Neural cell (in vitro differentiated cells): ENCODE data around the gene CD8B2. TPM values are rescaled to one million over a fixed set of nuclear protein-coding genes. Genes with fewer than 3 reads are reported as not detected.

Source experiments
- H2AFZ ChIP-seq: fragments of 200-600, 300-800 bp; sonication (generic), shearing (Covaris generic); 2 replicates; pipeline ENCODE4 v1.6.0; 2014; ENCODE audit warnings: low read depth, mild to moderate bottlenecking, antibody characterized with exemption, low read length, moderate library complexity
- H3F3A ChIP-seq: fragments of 200-600 bp; shearing (Covaris generic); 2 replicates; pipeline ENCODE4 v1.6.1; 2016; ENCODE audit warnings: mild to moderate bottlenecking, moderate library complexity, mixed read lengths, antibody characterized with exemption, low read length; ENCODE audit not compliant: insufficient read depth, poor library complexity, severe bottlenecking
- H3K27ac ChIP-seq: fragments of 200-600, 300-800 bp; sonication (generic), shearing (Covaris generic); 2 replicates; pipeline ENCODE4 v1.5.1; 2014; ENCODE audit warnings: mild to moderate bottlenecking, low read length, moderate library complexity
- H3K27me3 ChIP-seq: fragments of 300-800, 200-600 bp; sonication (generic), shearing (Covaris generic); 2 replicates; pipeline ENCODE4 v1.6.0; 2014; ENCODE audit warnings: mild to moderate bottlenecking, low read depth, low read length, moderate library complexity; ENCODE audit not compliant: insufficient read depth
- H3K36me3 ChIP-seq: fragments of 300-800, 200-600 bp; sonication (generic), shearing (Covaris generic); 2 replicates; pipeline ENCODE4 v1.5.1; 2014; ENCODE audit warnings: mild to moderate bottlenecking, antibody characterized with exemption, low read length, moderate library complexity; ENCODE audit not compliant: insufficient read depth
- H3K4me2 ChIP-seq: fragments of 300-800, 200-600 bp; sonication (generic), shearing (Covaris generic); 2 replicates; pipeline ENCODE4 v1.6.0; 2014; ENCODE audit warnings: mild to moderate bottlenecking, low read length
- H3K4me3 ChIP-seq: fragments of 300-800, 200-600 bp; sonication (generic), shearing (Covaris generic); 2 replicates; pipeline ENCODE4 v1.5.1; 2014; ENCODE audit warnings: mild to moderate bottlenecking, low read length, moderate library complexity
- H3K79me2 ChIP-seq: fragments of 200-600 bp; shearing (Covaris generic); replicated peaks from 2 replicates; pipeline ENCODE4 v1.6.0; 2014; ENCODE audit warnings: mild to moderate bottlenecking, low read length, moderate library complexity; ENCODE audit not compliant: insufficient read depth
- H3K9ac ChIP-seq: fragments of 300-800, 200-600 bp; sonication (generic), shearing (Covaris generic); 2 replicates; pipeline ENCODE4 v1.6.1; 2016; ENCODE audit warnings: mild to moderate bottlenecking, low read length, mixed read lengths
- H3K9me2 ChIP-seq: fragments of 200-600 bp; shearing (Covaris generic); 2 replicates; pipeline ENCODE4 v1.6.1; 2016; ENCODE audit warnings: mild to moderate bottlenecking, low read length, mixed read lengths; ENCODE audit not compliant: insufficient read depth
- H3K9me3 ChIP-seq: fragments of 200-600, 300-800 bp; sonication (generic), shearing (Covaris generic); 2 replicates; pipeline ENCODE4 v1.6.1; 2016; ENCODE audit warnings: mild to moderate bottlenecking, mixed run types, low read length, moderate library complexity, mixed read lengths
- H4K20me1 ChIP-seq: fragments of 200-600 bp; shearing (Covaris generic); 2 replicates; pipeline ENCODE4 v1.6.1; 2016; ENCODE audit warnings: mild to moderate bottlenecking, mixed run types; ENCODE audit not compliant: insufficient read depth
- EP300 ChIP-seq: fragments of 450-650 bp; conservative IDR thresholded peaks from 2 replicates; pipeline ENCODE4 v1.6.1; 2014; ENCODE audit warnings: antibody characterized with exemption, mild to moderate bottlenecking, moderate library complexity; ENCODE audit not compliant: poor library complexity, severe bottlenecking
- EZH2 ChIP-seq: fragments of 200-600, 300-800 bp; shearing (Covaris generic), sonication (generic); IDR thresholded peaks from 2 replicates; pipeline ENCODE4 v1.6.1; 2014; ENCODE audit warnings: antibody characterized with exemption, low read length, borderline replicate concordance, mild to moderate bottlenecking; ENCODE audit not compliant: insufficient read depth, poor library complexity, severe bottlenecking
- MXI1 ChIP-seq: fragments of 450-650 bp; conservative IDR thresholded peaks from 2 replicates; pipeline ENCODE4 v1.6.1; 2014; ENCODE audit warnings: antibody characterized with exemption, mild to moderate bottlenecking; ENCODE audit not compliant: poor library complexity, severe bottlenecking
- POLR2AphosphoS5 ChIP-seq: IDR thresholded peaks from 2 replicates; pipeline ENCODE4 v1.6.1; 2012
- RAD21 ChIP-seq: fragments of 450-650 bp; conservative IDR thresholded peaks from 2 replicates; pipeline ENCODE4 v1.6.1; 2014; ENCODE audit warnings: antibody characterized with exemption, mild to moderate bottlenecking, moderate library complexity
- SMC3 ChIP-seq: fragments of 450-650 bp; conservative IDR thresholded peaks from 2 replicates; pipeline ENCODE4 v1.6.1; 2014; ENCODE audit warnings: antibody characterized with exemption, mild to moderate bottlenecking, moderate library complexity; ENCODE audit not compliant: poor library complexity
- TAF1 ChIP-seq: IDR thresholded peaks from 2 replicates; pipeline ENCODE4 v1.6.1; 2012; ENCODE audit warnings: low read depth
- polyA plus RNA-seq: library from polyadenylated mRNA; depleted of rRNA; stranded (reverse); fragments of >200 nt; gene quantifications from 2 replicates; pipeline ENCODE4 v1.2.3, GENCODE V29; 2014
- TF ChIP-seq, protein P1 (sequence below): IDR thresholded peaks from 2 replicates; pipeline ENCODE4 v1.6.1; 2012; ENCODE audit warnings: borderline replicate concordance
- TF ChIP-seq, protein P2 (sequence below): fragments of 450-650 bp; IDR thresholded peaks from 2 replicates; pipeline ENCODE4 v1.5.1; 2014; ENCODE audit warnings: antibody characterized with exemption, mild to moderate bottlenecking, moderate library complexity; ENCODE audit not compliant: poor library complexity, severe bottlenecking

The CD8B2 gene
- polyA plus RNA-seq, 1 donor from 2014 or later, result not detected

DNA sequence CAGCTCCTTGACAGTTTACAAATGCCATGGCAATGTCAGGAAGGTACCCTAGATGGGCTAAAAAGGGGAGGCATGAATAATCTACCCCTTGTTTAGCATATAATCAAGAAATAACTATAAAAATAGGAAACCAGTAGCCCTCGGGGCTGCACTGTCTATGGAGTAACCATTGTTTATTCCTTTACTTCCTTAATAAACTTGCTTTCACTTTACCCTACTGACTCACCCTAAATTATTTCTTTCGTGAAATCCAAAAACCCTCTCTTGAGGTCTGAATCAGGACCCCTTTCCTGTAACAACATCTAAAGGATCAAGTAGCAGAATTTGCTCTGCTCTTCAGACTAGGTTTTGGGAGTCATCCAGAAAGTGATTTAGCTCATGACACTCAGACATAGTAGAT lies 43.7 kb downstream of the CD8B2 start:
- TF ChIP-seq EP300, result no peak
- no peak for TF ChIP-seq SMC3
- H3K9me3 ChIP-seq, result no peaks in the 10 kb centered on the region
- H3K9ac ChIP-seq, result no peak overlapping the region
- H3K27me3 ChIP-seq, result no peaks in the 10 kb centered on the region
- no peaks in the 10 kb centered on the region for H4K20me1 ChIP-seq
- H3K4me3 ChIP-seq, result no peak overlapping the region
- no peaks in the 10 kb centered on the region for H3K79me2 ChIP-seq
- no peaks in the 10 kb centered on the region for H3F3A ChIP-seq
- no peak overlapping the region for H3K27ac ChIP-seq
- H2AFZ ChIP-seq, result no peak overlapping the region
- no peaks in the 10 kb centered on the region for H3K36me3 ChIP-seq
- H3K4me2 ChIP-seq, result no peak overlapping the region
- no peaks in the 10 kb centered on the region for H3K9me2 ChIP-seq

DNA sequence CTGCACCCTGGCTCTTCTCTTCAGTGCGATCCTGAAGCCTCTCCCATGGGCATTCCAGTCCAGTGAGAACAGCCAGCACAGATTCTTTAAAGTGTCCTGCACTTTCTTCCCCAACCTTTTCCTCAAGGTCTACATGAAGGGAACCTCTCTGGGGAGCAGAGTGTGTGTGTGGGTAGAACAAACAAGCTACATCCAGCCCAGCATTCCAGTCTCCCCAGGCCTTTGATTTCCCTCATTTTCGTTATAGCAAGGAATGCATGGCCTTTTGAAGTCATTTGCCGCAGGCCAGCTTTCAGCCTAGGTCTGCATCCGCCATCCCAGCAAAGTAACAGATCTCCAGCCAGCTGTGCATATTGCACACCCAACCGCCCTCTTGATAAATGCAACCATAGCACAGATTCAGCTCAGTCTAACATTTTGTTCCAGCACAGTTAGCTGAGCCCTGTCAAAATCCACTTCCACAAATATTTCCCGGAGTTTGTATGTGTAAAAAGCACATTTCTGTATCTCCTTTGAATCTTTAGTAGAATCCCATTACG lies 44.6 kb downstream of the CD8B2 start:
- H3K36me3 ChIP-seq, result no peaks in the 10 kb centered on the region
- H3F3A ChIP-seq, result no peaks in the 10 kb centered on the region
- H3K9me2 ChIP-seq, result no peaks in the 10 kb centered on the region
- no peak overlapping the region for H3K4me3 ChIP-seq
- H3K9ac ChIP-seq, result no peak overlapping the region
- no peak overlapping the region for H2AFZ ChIP-seq
- no peaks in the 10 kb centered on the region for H3K9me3 ChIP-seq
- H3K27ac ChIP-seq, result no peak overlapping the region
- H3K4me2 ChIP-seq, result no peak overlapping the region
- no peak for TF ChIP-seq POLR2AphosphoS5
- TF ChIP-seq SMC3, result no peak
- TF ChIP-seq, protein P1, sequence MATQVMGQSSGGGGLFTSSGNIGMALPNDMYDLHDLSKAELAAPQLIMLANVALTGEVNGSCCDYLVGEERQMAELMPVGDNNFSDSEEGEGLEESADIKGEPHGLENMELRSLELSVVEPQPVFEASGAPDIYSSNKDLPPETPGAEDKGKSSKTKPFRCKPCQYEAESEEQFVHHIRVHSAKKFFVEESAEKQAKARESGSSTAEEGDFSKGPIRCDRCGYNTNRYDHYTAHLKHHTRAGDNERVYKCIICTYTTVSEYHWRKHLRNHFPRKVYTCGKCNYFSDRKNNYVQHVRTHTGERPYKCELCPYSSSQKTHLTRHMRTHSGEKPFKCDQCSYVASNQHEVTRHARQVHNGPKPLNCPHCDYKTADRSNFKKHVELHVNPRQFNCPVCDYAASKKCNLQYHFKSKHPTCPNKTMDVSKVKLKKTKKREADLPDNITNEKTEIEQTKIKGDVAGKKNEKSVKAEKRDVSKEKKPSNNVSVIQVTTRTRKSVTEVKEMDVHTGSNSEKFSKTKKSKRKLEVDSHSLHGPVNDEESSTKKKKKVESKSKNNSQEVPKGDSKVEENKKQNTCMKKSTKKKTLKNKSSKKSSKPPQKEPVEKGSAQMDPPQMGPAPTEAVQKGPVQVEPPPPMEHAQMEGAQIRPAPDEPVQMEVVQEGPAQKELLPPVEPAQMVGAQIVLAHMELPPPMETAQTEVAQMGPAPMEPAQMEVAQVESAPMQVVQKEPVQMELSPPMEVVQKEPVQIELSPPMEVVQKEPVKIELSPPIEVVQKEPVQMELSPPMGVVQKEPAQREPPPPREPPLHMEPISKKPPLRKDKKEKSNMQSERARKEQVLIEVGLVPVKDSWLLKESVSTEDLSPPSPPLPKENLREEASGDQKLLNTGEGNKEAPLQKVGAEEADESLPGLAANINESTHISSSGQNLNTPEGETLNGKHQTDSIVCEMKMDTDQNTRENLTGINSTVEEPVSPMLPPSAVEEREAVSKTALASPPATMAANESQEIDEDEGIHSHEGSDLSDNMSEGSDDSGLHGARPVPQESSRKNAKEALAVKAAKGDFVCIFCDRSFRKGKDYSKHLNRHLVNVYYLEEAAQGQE, result no peak
- TF ChIP-seq TAF1, result no peak
- TF ChIP-seq, protein P2, sequence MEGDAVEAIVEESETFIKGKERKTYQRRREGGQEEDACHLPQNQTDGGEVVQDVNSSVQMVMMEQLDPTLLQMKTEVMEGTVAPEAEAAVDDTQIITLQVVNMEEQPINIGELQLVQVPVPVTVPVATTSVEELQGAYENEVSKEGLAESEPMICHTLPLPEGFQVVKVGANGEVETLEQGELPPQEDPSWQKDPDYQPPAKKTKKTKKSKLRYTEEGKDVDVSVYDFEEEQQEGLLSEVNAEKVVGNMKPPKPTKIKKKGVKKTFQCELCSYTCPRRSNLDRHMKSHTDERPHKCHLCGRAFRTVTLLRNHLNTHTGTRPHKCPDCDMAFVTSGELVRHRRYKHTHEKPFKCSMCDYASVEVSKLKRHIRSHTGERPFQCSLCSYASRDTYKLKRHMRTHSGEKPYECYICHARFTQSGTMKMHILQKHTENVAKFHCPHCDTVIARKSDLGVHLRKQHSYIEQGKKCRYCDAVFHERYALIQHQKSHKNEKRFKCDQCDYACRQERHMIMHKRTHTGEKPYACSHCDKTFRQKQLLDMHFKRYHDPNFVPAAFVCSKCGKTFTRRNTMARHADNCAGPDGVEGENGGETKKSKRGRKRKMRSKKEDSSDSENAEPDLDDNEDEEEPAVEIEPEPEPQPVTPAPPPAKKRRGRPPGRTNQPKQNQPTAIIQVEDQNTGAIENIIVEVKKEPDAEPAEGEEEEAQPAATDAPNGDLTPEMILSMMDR, result no peak
- TF ChIP-seq RAD21, result no peak
- no peak for TF ChIP-seq MXI1
- TF ChIP-seq EZH2, result no peak
- no peak for TF ChIP-seq EP300
- no peaks in the 10 kb centered on the region for H4K20me1 ChIP-seq
- no peaks in the 10 kb centered on the region for H3K27me3 ChIP-seq
- no peaks in the 10 kb centered on the region for H3K79me2 ChIP-seq

DNA sequence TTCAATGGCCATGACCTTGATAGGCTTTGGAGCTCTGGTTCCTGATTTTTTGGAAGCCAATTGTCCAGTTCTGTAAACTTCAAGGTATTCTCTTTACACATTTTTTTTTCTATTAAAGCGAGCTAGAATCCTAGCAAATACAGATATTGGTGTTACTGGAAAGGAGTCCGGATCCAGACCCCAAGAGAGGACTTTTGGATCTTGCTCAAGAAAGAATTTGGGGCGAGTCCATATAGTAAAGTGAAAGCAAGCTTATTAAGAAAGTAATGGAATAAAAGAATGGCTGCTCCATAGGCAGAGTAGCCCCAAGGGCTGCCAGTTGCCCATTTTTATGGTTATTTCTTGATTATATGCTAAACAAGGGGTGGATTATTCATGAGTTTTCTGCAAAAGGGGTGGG lies 45.1 kb downstream of the CD8B2 start:
- H4K20me1 ChIP-seq, result no peaks in the 10 kb centered on the region
- H2AFZ ChIP-seq, result no peak overlapping the region
- no peak overlapping the region for H3K4me3 ChIP-seq
- TF ChIP-seq POLR2AphosphoS5, result no peak
- TF ChIP-seq, protein P2, result no peak
- no peak for TF ChIP-seq EP300
- TF ChIP-seq SMC3, result no peak
- no peak for TF ChIP-seq TAF1
- no peak for TF ChIP-seq RAD21
- TF ChIP-seq EZH2, result no peak
- TF ChIP-seq MXI1, result no peak
- TF ChIP-seq, protein P1, result no peak
- no peaks in the 10 kb centered on the region for H3K79me2 ChIP-seq
- H3K27ac ChIP-seq, result no peak overlapping the region
- no peaks in the 10 kb centered on the region for H3K27me3 ChIP-seq
- no peak overlapping the region for H3K9ac ChIP-seq
- H3K4me2 ChIP-seq, result no peak overlapping the region
- no peaks in the 10 kb centered on the region for H3F3A ChIP-seq
- H3K36me3 ChIP-seq, result no peaks in the 10 kb centered on the region
- H3K9me3 ChIP-seq, result no peaks in the 10 kb centered on the region
- H3K9me2 ChIP-seq, result no peaks in the 10 kb centered on the region
